ENCODE measurements around the gene ADORA1. TPM values are rescaled to one million over a fixed set of nuclear protein-coding genes. Genes with fewer than 3 reads are reported as not detected.

The ADORA1 gene
- total RNA-seq, 1 donor from 2014 or later = 0.21 TPM

GRCh38 chr1:203156280-203156679 lies 28.8 kb downstream of the ADORA1 start:
- TF ChIP-seq, protein P1, sequence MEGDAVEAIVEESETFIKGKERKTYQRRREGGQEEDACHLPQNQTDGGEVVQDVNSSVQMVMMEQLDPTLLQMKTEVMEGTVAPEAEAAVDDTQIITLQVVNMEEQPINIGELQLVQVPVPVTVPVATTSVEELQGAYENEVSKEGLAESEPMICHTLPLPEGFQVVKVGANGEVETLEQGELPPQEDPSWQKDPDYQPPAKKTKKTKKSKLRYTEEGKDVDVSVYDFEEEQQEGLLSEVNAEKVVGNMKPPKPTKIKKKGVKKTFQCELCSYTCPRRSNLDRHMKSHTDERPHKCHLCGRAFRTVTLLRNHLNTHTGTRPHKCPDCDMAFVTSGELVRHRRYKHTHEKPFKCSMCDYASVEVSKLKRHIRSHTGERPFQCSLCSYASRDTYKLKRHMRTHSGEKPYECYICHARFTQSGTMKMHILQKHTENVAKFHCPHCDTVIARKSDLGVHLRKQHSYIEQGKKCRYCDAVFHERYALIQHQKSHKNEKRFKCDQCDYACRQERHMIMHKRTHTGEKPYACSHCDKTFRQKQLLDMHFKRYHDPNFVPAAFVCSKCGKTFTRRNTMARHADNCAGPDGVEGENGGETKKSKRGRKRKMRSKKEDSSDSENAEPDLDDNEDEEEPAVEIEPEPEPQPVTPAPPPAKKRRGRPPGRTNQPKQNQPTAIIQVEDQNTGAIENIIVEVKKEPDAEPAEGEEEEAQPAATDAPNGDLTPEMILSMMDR (IDR thresholded peaks at IDR 0.05) = no peak
- no peak overlapping the region for H3K4me3 Mint-ChIP-seq (ENCODE audit: unreplicated experiment)
- H3K27ac Mint-ChIP-seq (ENCODE audit: unreplicated experiment) = no peak overlapping the region
- H3K4me1 Mint-ChIP-seq (ENCODE audit: unreplicated experiment) = peaks cover 29% of the 10 kb centered on the region
- DNase-seq (ENCODE audit: extremely low spot score, unreplicated experiment) = no peak
- H3K36me3 Mint-ChIP-seq (ENCODE audit: unreplicated experiment) = no peaks in the 10 kb centered on the region
- peaks cover 18% of the 10 kb centered on the region for H3K9me3 Mint-ChIP-seq (ENCODE audit: unreplicated experiment)
- H3K27me3 Mint-ChIP-seq (ENCODE audit: unreplicated experiment) = peaks cover 38% of the 10 kb centered on the region

DNA sequence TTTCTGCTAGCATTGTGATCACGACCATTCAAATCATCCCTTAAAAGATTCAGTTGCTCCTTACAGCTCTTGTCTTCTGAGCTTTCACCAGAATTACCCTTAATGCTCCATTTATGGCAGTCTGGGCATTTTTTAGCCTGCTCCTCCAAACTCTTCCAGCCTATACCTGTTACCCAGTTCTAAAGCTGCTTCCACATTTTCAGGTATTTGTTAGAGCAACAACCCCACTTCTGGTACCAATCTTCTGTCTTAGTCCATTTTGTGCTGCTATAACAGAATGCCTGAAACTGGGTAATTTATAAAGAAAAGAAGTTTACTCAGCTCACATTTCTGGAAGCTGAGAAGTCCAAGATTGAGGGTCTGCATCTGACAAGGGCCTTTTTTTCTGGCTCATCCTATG lies 30.9 kb downstream of the ADORA1 start:
- TF ChIP-seq, protein P1 (IDR thresholded peaks at IDR 0.05) = no peak
- DNase-seq (ENCODE audit: extremely low spot score, unreplicated experiment) = no peak
- no peaks in the 10 kb centered on the region for H3K36me3 Mint-ChIP-seq (ENCODE audit: unreplicated experiment)
- H3K27me3 Mint-ChIP-seq (ENCODE audit: unreplicated experiment) = peaks cover 50% of the 10 kb centered on the region
- H3K9me3 Mint-ChIP-seq (ENCODE audit: unreplicated experiment) = peaks cover 18% of the 10 kb centered on the region
- peaks cover 14% of the 10 kb centered on the region for H3K4me1 Mint-ChIP-seq (ENCODE audit: unreplicated experiment)
- H3K27ac Mint-ChIP-seq (ENCODE audit: unreplicated experiment) = no peak overlapping the region
- no peak overlapping the region for H3K4me3 Mint-ChIP-seq (ENCODE audit: unreplicated experiment)

- Mint-ChIP-seq H3K36me3 (ENCODE audit: unreplicated experiment) (no peaks in the 10 kb centered on the region), H3K27me3 (ENCODE audit: unreplicated experiment) (peaks cover 54% of the 10 kb centered on the region), H3K4me1 (ENCODE audit: unreplicated experiment) (peaks cover 7% of the 10 kb centered on the region), H3K4me3 (ENCODE audit: unreplicated experiment) (no peak overlapping the region), H3K9me3 (ENCODE audit: unreplicated experiment) (peaks cover 18% of the 10 kb centered on the region), H3K27ac (ENCODE audit: unreplicated experiment) (no peak overlapping the region)
- no peak for DNase-seq (ENCODE audit: extremely low spot score, unreplicated experiment)
- TF ChIP-seq, protein P1 (IDR thresholded peaks at IDR 0.05) = no peak
Observed at GRCh38 chr1:203158960-203159665, 31.6 kb downstream of the ADORA1 start.

GRCh38 chr1:203159844-203160243 lies 32.3 kb downstream of the ADORA1 start:
- Mint-ChIP-seq H3K4me1 (ENCODE audit: unreplicated experiment) (no peaks in the 10 kb centered on the region), H3K9me3 (ENCODE audit: unreplicated experiment) (peaks cover 18% of the 10 kb centered on the region), H3K36me3 (ENCODE audit: unreplicated experiment) (no peaks in the 10 kb centered on the region), H3K27me3 (ENCODE audit: unreplicated experiment) (peaks cover 59% of the 10 kb centered on the region), H3K4me3 (ENCODE audit: unreplicated experiment) (no peak overlapping the region), H3K27ac (ENCODE audit: unreplicated experiment) (no peak overlapping the region)
- TF ChIP-seq, protein P1 (IDR thresholded peaks at IDR 0.05) = no peak
- no peak for DNase-seq (ENCODE audit: extremely low spot score, unreplicated experiment)

DNA sequence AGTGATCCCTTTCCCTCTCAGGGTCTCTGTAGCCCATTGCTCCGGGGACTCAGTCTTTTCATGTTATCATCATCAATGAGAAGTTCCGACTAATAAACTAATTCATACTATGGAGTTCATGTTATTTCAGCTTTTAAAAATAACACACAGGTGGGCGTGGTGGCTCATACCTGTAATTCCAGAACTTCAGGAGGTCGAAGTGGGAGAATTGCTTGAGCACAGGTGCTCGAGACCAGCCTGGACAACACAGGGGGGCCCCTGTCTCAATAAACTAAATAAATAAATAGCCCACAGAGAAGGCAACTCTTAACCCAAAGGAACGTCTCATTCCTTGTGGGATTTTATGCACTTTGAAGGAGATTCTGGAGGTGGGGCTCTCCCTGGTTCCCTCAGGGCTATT lies 33.6 kb downstream of the ADORA1 start:
- TF ChIP-seq, protein P1 (IDR thresholded peaks at IDR 0.05) = no peak

More for the DNA sequence above, 33.6 kb downstream of the ADORA1 start:
- Mint-ChIP-seq H3K36me3 (ENCODE audit: unreplicated experiment) (no peaks in the 10 kb centered on the region), H3K27ac (ENCODE audit: unreplicated experiment) (no peak overlapping the region), H3K9me3 (ENCODE audit: unreplicated experiment) (peaks cover 18% of the 10 kb centered on the region), H3K4me1 (ENCODE audit: unreplicated experiment) (no peaks in the 10 kb centered on the region), H3K4me3 (ENCODE audit: unreplicated experiment) (no peak overlapping the region), H3K27me3 (ENCODE audit: unreplicated experiment) (peaks cover 60% of the 10 kb centered on the region)
- DNase-seq (ENCODE audit: extremely low spot score, unreplicated experiment) = no peak
